Suprapubic skin (tissue), 4 donors: ENCODE results near the gene KCNK6. TPM values are rescaled to one million over a fixed set of nuclear protein-coding genes. Genes with fewer than 3 reads are reported as not detected.

ENCODE experiments used
- DNase-seq, 2 donors: peaks; one replicate each; pipeline ENCODE4 v3.0.0-alpha.2; 2019; ENCODE audit warnings: low spot score in 2 of 2
- H3K27ac ChIP-seq: fragments of 200-600 bp; sonication (generic); one replicate; pipeline ENCODE4 v1.5.1; 2019
- H3K27me3 ChIP-seq: fragments of 200-600 bp; sonication (generic); one replicate; pipeline ENCODE4 v1.5.1; 2019
- H3K36me3 ChIP-seq: fragments of 200-600 bp; sonication (generic); one replicate; pipeline ENCODE4 v1.5.1; 2019
- H3K4me1 ChIP-seq: fragments of 200-600 bp; sonication (generic); one replicate; pipeline ENCODE4 v1.5.1; 2019
- H3K4me3 ChIP-seq: fragments of 200-600 bp; sonication (generic); one replicate; pipeline ENCODE4 v1.5.1; 2019; ENCODE audit warnings: mild to moderate bottlenecking
- H3K9me3 ChIP-seq: fragments of 200-600 bp; sonication (generic); one replicate; pipeline ENCODE4 v1.5.1; 2019
- CTCF ChIP-seq, 2 donors: fragments of 200-600 bp in 1 of 2; fragments of 450-650 bp in 1 of 2; sonication (generic) in 1 of 2; IDR thresholded peaks; one replicate each; pipeline ENCODE4 v1.5.1; 2016 to 2019; ENCODE audit warnings: antibody characterized with exemption in 2 of 2, mild to moderate bottlenecking in 1 of 2, moderate library complexity in 1 of 2
- EP300 ChIP-seq: sonication (generic); formaldehyde crosslinking; IDR thresholded peaks from one replicate; pipeline ENCODE4 v1.6.1; 2017; ENCODE audit warnings: antibody characterized with exemption
- POLR2A ChIP-seq, 2 donors: fragments of 450-650 bp; IDR thresholded peaks; one replicate each; pipeline ENCODE4 v1.6.1; 2017; ENCODE audit warnings: antibody characterized with exemption in 2 of 2, mild to moderate bottlenecking in 2 of 2, moderate library complexity in 2 of 2
- POLR2AphosphoS5 ChIP-seq, 3 donors: sonication (generic); formaldehyde crosslinking; IDR thresholded peaks; one replicate each; pipeline ENCODE4 v1.6.1; 2017; ENCODE audit warnings: antibody characterized with exemption in 3 of 3
- WGBS: methylation state at CpG from one replicate; pipeline ENCODE4 v1.1.5; 2018; 5-methylcytosine and 5-hydroxymethylcytosine counted together
- total RNA-seq, 4 donors: library from RNA; depleted of rRNA; stranded (reverse); fragments of >200 nt; gene quantifications; one replicate each; pipeline ENCODE4 v1.1.0, GENCODE V29; 2016

Gene KCNK6
- total RNA-seq, 4 donors from 2014 or later: 18.6 to 27.4 (median 22.8) TPM

GRCh38 chr19:38281811-38282566 is 37.7 kb upstream of the KCNK6 start:
- Histone ChIP-seq H3K36me3 (peaks cover 8% of the 10 kb centered on the region), H3K27me3 (no peaks in the 10 kb centered on the region), H3K27ac (peak overlapping the region; percentile 32), H3K4me1 (peaks cover 62% of the 10 kb centered on the region), H3K4me3 (no peak overlapping the region), H3K9me3 (no peaks in the 10 kb centered on the region)
- WGBS: 64% methylated on average over 7 of the region's 7 CpGs
- no peak for DNase-seq
- no peak for TF ChIP-seq POLR2AphosphoS5 (IDR thresholded peaks at IDR 0.05)

- H3K4me1 ChIP-seq: peaks cover 49% of the 10 kb centered on the region
- no peak overlapping the region for H3K4me3 ChIP-seq
- H3K27ac ChIP-seq: peak overlapping the region; percentile 54
- H3K36me3 ChIP-seq: peaks cover 15% of the 10 kb centered on the region
- WGBS: 59% methylated on average over 8 of the region's 8 CpGs
- no peak for DNase-seq
- no peaks in the 10 kb centered on the region for H3K9me3 ChIP-seq
- no peaks in the 10 kb centered on the region for H3K27me3 ChIP-seq
- TF ChIP-seq EP300 (no peak), POLR2A (IDR thresholded peaks at IDR 0.05) (no peak), CTCF (IDR thresholded peaks at IDR 0.05) (no peak), POLR2AphosphoS5 (IDR thresholded peaks at IDR 0.05) (no peak)
Measured at GRCh38 chr19:38283271-38283670, 36.4 kb upstream of the KCNK6 start.

- Histone ChIP-seq H3K4me3 (no peak overlapping the region), H3K36me3 (peaks cover 22% of the 10 kb centered on the region), H3K27ac (no peak overlapping the region), H3K27me3 (no peaks in the 10 kb centered on the region), H3K4me1 (peaks cover 41% of the 10 kb centered on the region), H3K9me3 (no peaks in the 10 kb centered on the region)
- DNase-seq: no peak
- WGBS: 74% methylated on average over 7 of the region's 7 CpGs
- TF ChIP-seq CTCF (IDR thresholded peaks at IDR 0.05): no peak
- TF ChIP-seq EP300: no peak
- TF ChIP-seq POLR2AphosphoS5 (IDR thresholded peaks at IDR 0.05): no peak
- TF ChIP-seq POLR2A (IDR thresholded peaks at IDR 0.05): no peak
Measured at GRCh38 chr19:38284422-38284821, 35.2 kb upstream of the KCNK6 start.

GRCh38 chr19:38285567-38285966 is 34.1 kb upstream of the KCNK6 start:
- H3K4me3 ChIP-seq: no peak overlapping the region
- no peaks in the 10 kb centered on the region for H3K9me3 ChIP-seq
- peaks cover 28% of the 10 kb centered on the region for H3K36me3 ChIP-seq
- peaks cover 45% of the 10 kb centered on the region for H3K4me1 ChIP-seq
- H3K27ac ChIP-seq: no peak overlapping the region
- no peaks in the 10 kb centered on the region for H3K27me3 ChIP-seq
- no peak for DNase-seq
- WGBS: 67% methylated on average over 5 of the region's 5 CpGs
- TF ChIP-seq POLR2AphosphoS5 (IDR thresholded peaks at IDR 0.05): no peak
- TF ChIP-seq EP300: no peak
- TF ChIP-seq CTCF (IDR thresholded peaks at IDR 0.05): no peak
- TF ChIP-seq POLR2A (IDR thresholded peaks at IDR 0.05): no peak

- no peak for DNase-seq
- Histone ChIP-seq H3K4me3 (no peak overlapping the region), H3K9me3 (no peaks in the 10 kb centered on the region), H3K4me1 (peaks cover 53% of the 10 kb centered on the region), H3K27me3 (no peaks in the 10 kb centered on the region), H3K27ac (no peak overlapping the region), H3K36me3 (peaks cover 31% of the 10 kb centered on the region)
- 83% methylated on average over 9 of the region's 9 CpGs for WGBS
- TF ChIP-seq CTCF (IDR thresholded peaks at IDR 0.05): no peak
Measured at GRCh38 chr19:38287604-38288003, 32.0 kb upstream of the KCNK6 start.
